Brain microvascular endothelial cell (primary cell): ENCODE measurements around the gene RNASE2.

Source experiments
- DNase-seq: peaks from one replicate; pipeline ENCODE4 v3.0.0-alpha.2; 2020
- H3K27ac ChIP-seq: fragments of 250-450 bp; sonication (Bioruptor Pico); 2 replicates; pipeline ENCODE4 v1.5.1; 2020; ENCODE audit warnings: mild to moderate bottlenecking, moderate library complexity
- H3K27me3 ChIP-seq: fragments of 250-450 bp; sonication (Bioruptor Pico); replicated peaks from 2 replicates; pipeline ENCODE4 v1.5.1; 2020; ENCODE audit warnings: mild to moderate bottlenecking
- H3K36me3 ChIP-seq: fragments of 250-450 bp; sonication (Bioruptor Pico); replicated peaks from 2 replicates; pipeline ENCODE4 v1.5.1; 2020; ENCODE audit warnings: mild to moderate bottlenecking
- H3K4me3 ChIP-seq: 2 replicates; pipeline ENCODE4 v1.5.1; 2011; ENCODE audit warnings: low read depth, mild to moderate bottlenecking, control low read depth, low read length, moderate library complexity
- in situ Hi-C: cut with HindIII; loops from 2 replicates; pipeline ENCODE4 v1.10.0; 2017; ENCODE audit warnings: low sequenced_read_pairs, low pct_ligation_motif_present
- TF ChIP-seq, protein P1 (sequence below): IDR thresholded peaks from 2 replicates; pipeline ENCODE4 v1.5.1; 2011; ENCODE audit warnings: low read depth, mild to moderate bottlenecking, moderate library complexity, low read length, control low read depth, inconsistent platforms; ENCODE audit errors: missing control alignments

The RNASE2 gene

DNA sequence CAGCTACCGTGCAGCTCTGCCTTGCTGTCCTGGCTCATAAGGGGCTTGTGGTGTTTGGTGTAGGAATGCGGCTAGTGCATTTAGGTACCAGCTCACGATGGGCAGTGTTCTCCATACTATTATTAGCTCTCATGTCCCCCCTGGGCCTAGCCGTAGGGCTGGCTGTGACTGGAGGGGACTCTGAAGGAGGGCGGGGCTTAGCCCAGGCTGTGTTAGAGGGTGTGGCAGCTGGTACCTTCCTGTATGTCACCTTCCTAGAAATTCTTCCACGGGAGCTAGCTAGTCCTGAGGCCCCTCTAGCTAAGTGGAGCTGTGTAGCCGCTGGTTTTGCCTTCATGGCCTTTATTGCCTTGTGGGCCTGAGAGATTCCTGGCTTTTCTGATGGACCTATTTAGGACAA lies 45.9 kb downstream of the RNASE2 start:
- H3K4me3 ChIP-seq = no peak overlapping the region
- in situ Hi-C loops = no loop called here
- no peak for DNase-seq
- H3K27me3 ChIP-seq = no peaks in the 10 kb centered on the region
- TF ChIP-seq, protein P1, sequence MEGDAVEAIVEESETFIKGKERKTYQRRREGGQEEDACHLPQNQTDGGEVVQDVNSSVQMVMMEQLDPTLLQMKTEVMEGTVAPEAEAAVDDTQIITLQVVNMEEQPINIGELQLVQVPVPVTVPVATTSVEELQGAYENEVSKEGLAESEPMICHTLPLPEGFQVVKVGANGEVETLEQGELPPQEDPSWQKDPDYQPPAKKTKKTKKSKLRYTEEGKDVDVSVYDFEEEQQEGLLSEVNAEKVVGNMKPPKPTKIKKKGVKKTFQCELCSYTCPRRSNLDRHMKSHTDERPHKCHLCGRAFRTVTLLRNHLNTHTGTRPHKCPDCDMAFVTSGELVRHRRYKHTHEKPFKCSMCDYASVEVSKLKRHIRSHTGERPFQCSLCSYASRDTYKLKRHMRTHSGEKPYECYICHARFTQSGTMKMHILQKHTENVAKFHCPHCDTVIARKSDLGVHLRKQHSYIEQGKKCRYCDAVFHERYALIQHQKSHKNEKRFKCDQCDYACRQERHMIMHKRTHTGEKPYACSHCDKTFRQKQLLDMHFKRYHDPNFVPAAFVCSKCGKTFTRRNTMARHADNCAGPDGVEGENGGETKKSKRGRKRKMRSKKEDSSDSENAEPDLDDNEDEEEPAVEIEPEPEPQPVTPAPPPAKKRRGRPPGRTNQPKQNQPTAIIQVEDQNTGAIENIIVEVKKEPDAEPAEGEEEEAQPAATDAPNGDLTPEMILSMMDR = no peak
- H3K27ac ChIP-seq = no peak overlapping the region
- H3K36me3 ChIP-seq = peaks cover 3% of the 10 kb centered on the region

DNA sequence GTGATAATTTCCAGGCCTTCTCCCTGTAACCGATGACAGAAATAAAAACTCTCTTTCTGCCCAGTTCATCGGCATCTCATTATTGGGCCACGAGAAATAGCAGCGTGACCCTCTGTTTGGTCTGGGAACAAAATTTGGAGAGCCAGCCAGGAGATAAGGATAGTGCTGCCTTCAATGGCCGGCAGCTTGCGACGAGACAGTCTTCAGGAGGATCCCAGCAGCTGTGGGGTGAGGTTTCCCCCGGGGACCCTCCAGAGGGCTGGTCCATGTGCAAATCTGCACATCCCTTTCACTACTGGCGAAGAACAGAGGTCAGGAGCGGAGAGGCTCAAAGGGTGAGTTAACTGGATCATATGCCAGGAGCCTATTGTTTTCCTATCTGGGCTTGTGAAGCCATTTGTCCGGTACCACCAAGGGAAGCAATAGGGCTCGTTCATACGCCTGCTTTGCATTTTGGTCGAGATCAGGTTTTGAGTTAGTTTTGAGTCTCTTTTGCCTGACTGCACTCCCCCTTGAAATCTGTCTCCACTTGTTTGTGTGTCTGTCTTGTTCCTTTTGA lies 48.6 kb downstream of the RNASE2 start:
- H3K27me3 ChIP-seq = no peaks in the 10 kb centered on the region
- no peak overlapping the region for H3K27ac ChIP-seq
- no peaks in the 10 kb centered on the region for H3K36me3 ChIP-seq
- in situ Hi-C loops = no loop called here
- TF ChIP-seq, protein P1 = no peak
- no peak for DNase-seq
- H3K4me3 ChIP-seq = no peak overlapping the region
